ENCODE measurements around the gene FGF6.

DNA sequence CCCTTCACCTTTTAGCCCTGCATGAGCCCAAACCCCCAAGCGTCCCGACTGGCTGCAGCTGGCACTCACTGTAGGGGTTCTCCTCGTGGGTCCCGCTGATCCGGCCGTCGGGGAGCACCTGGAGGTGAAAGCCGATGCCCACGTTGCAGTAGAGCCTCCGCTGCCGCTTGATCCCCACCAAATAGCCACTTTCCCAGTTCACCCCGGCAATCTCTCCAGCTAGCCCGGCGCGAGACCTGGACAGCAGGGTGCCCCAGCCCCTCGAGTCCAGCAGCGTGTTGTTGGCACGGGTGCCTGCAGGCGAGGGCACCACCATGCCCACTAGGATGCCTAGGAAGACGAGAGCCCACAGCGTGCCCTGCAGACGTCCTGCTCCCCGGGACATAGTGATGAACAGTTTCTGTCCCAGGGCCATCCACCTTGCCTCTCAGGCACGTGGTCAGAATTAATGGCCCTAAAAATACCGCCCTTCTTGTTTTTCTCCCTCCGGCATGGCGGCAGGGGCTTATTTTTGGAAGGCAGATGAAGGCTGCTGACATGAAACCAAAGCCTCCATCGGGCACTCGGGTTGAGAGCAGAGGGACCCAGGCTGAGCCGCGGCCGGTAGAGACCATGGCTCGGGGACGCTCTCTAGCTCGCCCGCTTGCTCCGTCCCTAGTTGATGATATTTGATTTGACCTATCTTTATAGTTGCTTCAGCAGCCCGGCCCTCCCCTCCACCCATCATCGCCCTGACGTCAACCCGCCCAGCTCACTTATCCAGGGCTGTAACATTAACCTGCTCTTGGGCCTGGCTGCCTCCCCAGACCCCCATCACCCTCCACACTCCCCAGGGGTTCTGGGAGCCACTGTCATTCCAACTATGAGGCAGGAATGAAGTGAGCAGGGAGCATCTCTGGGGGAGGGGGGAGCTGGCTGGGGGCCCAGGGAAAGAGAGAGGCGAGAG lies at the start of gene FGF6:
- TF ChIP-seq CREB1 (IDR thresholded peaks at IDR 0.05), result no peak
- TF ChIP-seq CREB1 (CRISPR knock-in tag; IDR thresholded peaks at IDR 0.05), result no peak
- TF ChIP-seq, protein P1, sequence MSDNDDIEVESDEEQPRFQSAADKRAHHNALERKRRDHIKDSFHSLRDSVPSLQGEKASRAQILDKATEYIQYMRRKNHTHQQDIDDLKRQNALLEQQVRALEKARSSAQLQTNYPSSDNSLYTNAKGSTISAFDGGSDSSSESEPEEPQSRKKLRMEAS (CRISPR knock-in tag; IDR thresholded peaks at IDR 0.05), result no peak
- no peak for TF ChIP-seq ZNF316 (IDR thresholded peaks at IDR 0.05)
- no peak for TF ChIP-seq TSHZ1 (CRISPR knock-in tag; IDR thresholded peaks at IDR 0.05)
- TF ChIP-seq ARID4B (CRISPR knock-in tag; IDR thresholded peaks at IDR 0.05), result no peak
- no peak for TF ChIP-seq BRCA1 (IDR thresholded peaks at IDR 0.05)
- no peak for TF ChIP-seq BRCA1 (CRISPR knock-in tag; IDR thresholded peaks at IDR 0.05)
- TF ChIP-seq GATAD2B (IDR thresholded peaks at IDR 0.05; ENCODE audit: borderline replicate concordance), result no peak
- no peak for TF ChIP-seq SP2 (IDR thresholded peaks at IDR 0.05; ENCODE audit: extremely low read depth, low read depth, low read length, poor library complexity, severe bottlenecking)
- TF ChIP-seq ZNF445 (CRISPR knock-in tag; IDR thresholded peaks at IDR 0.05; ENCODE audit: low read depth), result no peak
- TF ChIP-seq, protein P2, sequence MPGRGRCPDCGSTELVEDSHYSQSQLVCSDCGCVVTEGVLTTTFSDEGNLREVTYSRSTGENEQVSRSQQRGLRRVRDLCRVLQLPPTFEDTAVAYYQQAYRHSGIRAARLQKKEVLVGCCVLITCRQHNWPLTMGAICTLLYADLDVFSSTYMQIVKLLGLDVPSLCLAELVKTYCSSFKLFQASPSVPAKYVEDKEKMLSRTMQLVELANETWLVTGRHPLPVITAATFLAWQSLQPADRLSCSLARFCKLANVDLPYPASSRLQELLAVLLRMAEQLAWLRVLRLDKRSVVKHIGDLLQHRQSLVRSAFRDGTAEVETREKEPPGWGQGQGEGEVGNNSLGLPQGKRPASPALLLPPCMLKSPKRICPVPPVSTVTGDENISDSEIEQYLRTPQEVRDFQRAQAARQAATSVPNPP (IDR thresholded peaks at IDR 0.05; ENCODE audit: borderline replicate concordance, insufficient read depth, insufficient read length), result no peak
- TF ChIP-seq ZNF707 (CRISPR knock-in tag; conservative IDR thresholded peaks at IDR 0.05), result no peak
- no peak for TF ChIP-seq EZH2 (IDR thresholded peaks at IDR 0.05; ENCODE audit: borderline replicate concordance, low read depth, low read length)
- no peak for TF ChIP-seq RFX5 (IDR thresholded peaks at IDR 0.05; ENCODE audit: low read depth, low read length)
